H1 (cell line): ENCODE results near the gene KLHDC1. TPM values are rescaled to one million over a fixed set of nuclear protein-coding genes. Genes with fewer than 3 reads are reported as not detected.

Source experiments
- CREB1 ChIP-seq: IDR thresholded peaks from 2 replicates; pipeline ENCODE4 v1.6.1; 2012; ENCODE audit warnings: inconsistent platforms
- KDM4A ChIP-seq: IDR thresholded peaks from one replicate; pipeline ENCODE4 v1.7.1; 2012; ENCODE audit warnings: low read depth, mild to moderate bottlenecking, moderate library complexity, low read length, inconsistent platforms; ENCODE audit not compliant: severe bottlenecking
- SP1 ChIP-seq: IDR thresholded peaks from 2 replicates; pipeline ENCODE4 v1.6.1; 2011; ENCODE audit warnings: low read depth, low read length
- TCF12 ChIP-seq: IDR thresholded peaks from 2 replicates; pipeline ENCODE4 v1.6.1; 2011; ENCODE audit warnings: low read depth, mild to moderate bottlenecking, low read length
- polyA plus RNA-seq, 7 experiments: library from polyadenylated mRNA; depleted of rRNA in 3 of 7; stranded (reverse) in 5 of 7; unstranded in 2 of 7; fragments of >200 nt in 5 of 7; fragments of 200-250 nt in 2 of 7; gene quantifications; 1 replicate in 5 of 7; 2 replicates in 1 of 7; 4 replicates in 1 of 7; pipeline versions ENCODE4 v1.2.1 to v1.2.3, GENCODE V29; 2011 to 2013; ENCODE audit warnings: missing spikeins in 2 of 7, mixed read lengths in 2 of 7
- total RNA-seq: library from RNA; stranded (reverse); fragmentation: NEBNext Ultra II Directional; extraction: Animal tissue kit (Norgen Biotek cat#: 25700); gene quantifications from 2 replicates; pipeline ENCODE4 v1.2.1, GENCODE V29; 2021

KLHDC1 gene
- total and polyA plus RNA-seq, 2 of the 8 experiments (the other 6 are each of a cell fraction or from before 2014, with no cell fraction given): 0.08 TPM; not detected in 1

GRCh38 chr14:49786315-49786714 is 93.4 kb downstream of the KLHDC1 start (continued):
- TF ChIP-seq KDM4A: no peak
- no peak for TF ChIP-seq TCF12
- no peak for TF ChIP-seq CREB1
- TF ChIP-seq SP1: no peak
